ENCODE results near the gene GRHL1. TPM values are rescaled to one million over a fixed set of nuclear protein-coding genes. Genes with fewer than 3 reads are reported as not detected.

The GRHL1 gene
- total and polyA plus RNA-seq, 9 of the 15 experiments (the other 6 are each of a cell fraction or from before 2014, with no cell fraction given): 1.7 to 6.1 (median 4.7) TPM

DNA sequence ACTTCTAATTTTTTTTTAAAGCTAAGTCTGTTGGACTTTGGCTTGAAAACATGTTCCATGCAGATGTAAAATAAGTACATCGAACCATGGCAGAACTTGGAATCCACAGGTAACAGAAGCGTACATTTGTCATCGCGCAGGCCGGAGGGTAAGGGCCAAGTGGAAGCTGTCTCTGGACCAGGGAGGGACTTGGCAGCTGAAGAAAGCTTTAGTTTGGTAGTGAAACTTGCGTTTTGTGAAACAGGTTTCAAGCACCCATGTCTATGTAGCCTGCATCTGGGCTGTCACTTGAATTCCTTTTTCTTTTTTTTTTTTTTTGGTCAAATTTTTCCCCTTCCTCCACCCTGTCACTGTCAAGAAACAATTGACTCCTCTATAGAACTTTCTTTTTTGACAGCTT lies 20.4 kb downstream of the GRHL1 start (continued):
- TF ChIP-seq ZBTB34 (CRISPR knock-in tag; IDR thresholded peaks at IDR 0.05) (no peak), ILF3 (IDR thresholded peaks at IDR 0.05; ENCODE audit: borderline replicate concordance) (no peak), MAX (CRISPR knock-in tag; IDR thresholded peaks at IDR 0.05) (no peak), ZNF316 (IDR thresholded peaks at IDR 0.05) (no peak), SP1 (CRISPR knock-in tag; IDR thresholded peaks at IDR 0.05) (no peak)
- TF ChIP-seq, protein P1, sequence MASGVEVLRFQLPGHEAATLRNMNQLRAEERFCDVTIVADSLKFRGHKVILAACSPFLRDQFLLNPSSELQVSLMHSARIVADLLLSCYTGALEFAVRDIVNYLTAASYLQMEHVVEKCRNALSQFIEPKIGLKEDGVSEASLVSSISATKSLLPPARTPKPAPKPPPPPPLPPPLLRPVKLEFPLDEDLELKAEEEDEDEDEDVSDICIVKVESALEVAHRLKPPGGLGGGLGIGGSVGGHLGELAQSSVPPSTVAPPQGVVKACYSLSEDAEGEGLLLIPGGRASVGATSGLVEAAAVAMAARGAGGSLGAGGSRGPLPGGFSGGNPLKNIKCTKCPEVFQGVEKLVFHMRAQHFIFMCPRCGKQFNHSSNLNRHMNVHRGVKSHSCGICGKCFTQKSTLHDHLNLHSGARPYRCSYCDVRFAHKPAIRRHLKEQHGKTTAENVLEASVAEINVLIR (CRISPR knock-in tag; IDR thresholded peaks at IDR 0.05): no peak
- TF ChIP-seq, protein P2, sequence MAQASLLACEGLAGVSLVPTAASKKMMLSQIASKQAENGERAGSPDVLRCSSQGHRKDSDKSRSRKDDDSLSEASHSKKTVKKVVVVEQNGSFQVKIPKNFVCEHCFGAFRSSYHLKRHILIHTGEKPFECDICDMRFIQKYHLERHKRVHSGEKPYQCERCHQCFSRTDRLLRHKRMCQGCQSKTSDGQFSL (CRISPR knock-in tag; IDR thresholded peaks at IDR 0.05): no peak
- TF ChIP-seq, protein P2 (tag; IDR thresholded peaks at IDR 0.05): no peak

All from K562 (cell line).